ENCODE data around the gene TTC7B.
A peak's percentile ranks its signal among the peaks of the same experiment; 100 is the strongest.

TTC7B gene

GRCh38 chr14:90487031-90487430 lies 329.2 kb downstream of the TTC7B start:
- Histone ChIP-seq H3K36me3 (no peaks in the 10 kb centered on the region), H3K27me3 (no peaks in the 10 kb centered on the region), H3K4me3 (ENCODE audit: low read depth, low read length) (no peak overlapping the region), H3K4me1 (peaks cover 33% of the 10 kb centered on the region), H3K9me3 (no peaks in the 10 kb centered on the region; the same call in 1 of the 2 replicates)
- DNase-seq, result peak; percentile 82
- TF ChIP-seq, protein P1, sequence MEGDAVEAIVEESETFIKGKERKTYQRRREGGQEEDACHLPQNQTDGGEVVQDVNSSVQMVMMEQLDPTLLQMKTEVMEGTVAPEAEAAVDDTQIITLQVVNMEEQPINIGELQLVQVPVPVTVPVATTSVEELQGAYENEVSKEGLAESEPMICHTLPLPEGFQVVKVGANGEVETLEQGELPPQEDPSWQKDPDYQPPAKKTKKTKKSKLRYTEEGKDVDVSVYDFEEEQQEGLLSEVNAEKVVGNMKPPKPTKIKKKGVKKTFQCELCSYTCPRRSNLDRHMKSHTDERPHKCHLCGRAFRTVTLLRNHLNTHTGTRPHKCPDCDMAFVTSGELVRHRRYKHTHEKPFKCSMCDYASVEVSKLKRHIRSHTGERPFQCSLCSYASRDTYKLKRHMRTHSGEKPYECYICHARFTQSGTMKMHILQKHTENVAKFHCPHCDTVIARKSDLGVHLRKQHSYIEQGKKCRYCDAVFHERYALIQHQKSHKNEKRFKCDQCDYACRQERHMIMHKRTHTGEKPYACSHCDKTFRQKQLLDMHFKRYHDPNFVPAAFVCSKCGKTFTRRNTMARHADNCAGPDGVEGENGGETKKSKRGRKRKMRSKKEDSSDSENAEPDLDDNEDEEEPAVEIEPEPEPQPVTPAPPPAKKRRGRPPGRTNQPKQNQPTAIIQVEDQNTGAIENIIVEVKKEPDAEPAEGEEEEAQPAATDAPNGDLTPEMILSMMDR (IDR thresholded peaks at IDR 0.05; ENCODE audit: low read depth, low read length), result no peak

GRCh38 chr14:90484291-90484690 lies 331.9 kb downstream of the TTC7B start:
- H3K27me3 ChIP-seq, result no peaks in the 10 kb centered on the region
- no peak for DNase-seq
- H3K4me3 ChIP-seq (ENCODE audit: low read depth, low read length), result no peak overlapping the region
- peaks cover 12% of the 10 kb centered on the region for H3K4me1 ChIP-seq
- no peaks in the 10 kb centered on the region for H3K36me3 ChIP-seq
- TF ChIP-seq, protein P1 (IDR thresholded peaks at IDR 0.05; ENCODE audit: low read depth, low read length), result no peak
- H3K9me3 ChIP-seq, result no peaks in the 10 kb centered on the region

DNA sequence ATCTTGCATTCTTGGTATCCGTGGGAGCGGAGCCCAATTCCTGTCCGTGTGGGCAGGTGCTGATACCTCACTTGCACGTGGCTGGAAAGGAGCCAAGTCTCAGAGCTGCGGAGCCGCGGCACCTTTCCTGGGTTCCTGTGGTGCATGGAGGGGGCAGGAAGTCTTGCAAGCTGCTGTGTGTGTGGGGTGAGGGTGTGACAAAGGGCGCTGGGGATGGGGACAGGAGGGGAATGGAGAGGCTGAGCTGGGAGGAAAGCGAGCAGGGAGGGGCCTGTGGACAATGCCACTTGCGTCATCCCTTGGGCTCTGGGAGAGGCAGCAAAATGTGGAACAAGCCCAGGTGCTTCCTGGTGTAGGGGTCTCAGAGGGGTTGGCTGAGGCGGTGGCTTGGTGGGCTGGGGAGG lies 332.7 kb downstream of the TTC7B start:
- Histone ChIP-seq H3K36me3 (no peaks in the 10 kb centered on the region), H3K9me3 (no peaks in the 10 kb centered on the region), H3K4me3 (ENCODE audit: low read depth, low read length) (no peak overlapping the region), H3K27me3 (no peaks in the 10 kb centered on the region), H3K4me1 (peaks cover 12% of the 10 kb centered on the region)
- no peak for DNase-seq
- TF ChIP-seq, protein P1 (IDR thresholded peaks at IDR 0.05; ENCODE audit: low read depth, low read length), result no peak

DNA sequence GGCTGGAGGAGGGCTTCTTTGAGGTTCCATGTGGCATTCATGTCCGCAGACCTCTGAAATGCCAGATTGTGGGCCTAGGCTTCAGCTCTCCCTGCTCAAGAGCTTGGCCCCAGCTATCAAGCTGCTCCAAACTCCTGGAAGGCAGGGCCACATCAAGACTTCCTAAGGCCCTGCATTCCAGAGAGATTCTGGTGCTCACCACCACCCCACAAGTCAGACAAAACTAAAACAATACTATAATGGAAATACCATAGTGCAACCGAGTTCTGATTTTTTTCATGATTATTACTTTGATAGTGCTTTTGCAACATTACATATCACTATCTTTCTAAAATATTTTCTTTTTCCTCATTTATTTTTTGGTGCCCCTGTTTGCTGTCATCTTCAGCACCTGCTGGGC lies 333.1 kb downstream of the TTC7B start:
- Histone ChIP-seq H3K9me3 (no peaks in the 10 kb centered on the region), H3K27me3 (no peaks in the 10 kb centered on the region), H3K4me1 (peaks cover 12% of the 10 kb centered on the region), H3K36me3 (no peaks in the 10 kb centered on the region), H3K4me3 (ENCODE audit: low read depth, low read length) (no peak overlapping the region)
- DNase-seq, result no peak
- TF ChIP-seq, protein P1 (IDR thresholded peaks at IDR 0.05; ENCODE audit: low read depth, low read length), result no peak

DNA sequence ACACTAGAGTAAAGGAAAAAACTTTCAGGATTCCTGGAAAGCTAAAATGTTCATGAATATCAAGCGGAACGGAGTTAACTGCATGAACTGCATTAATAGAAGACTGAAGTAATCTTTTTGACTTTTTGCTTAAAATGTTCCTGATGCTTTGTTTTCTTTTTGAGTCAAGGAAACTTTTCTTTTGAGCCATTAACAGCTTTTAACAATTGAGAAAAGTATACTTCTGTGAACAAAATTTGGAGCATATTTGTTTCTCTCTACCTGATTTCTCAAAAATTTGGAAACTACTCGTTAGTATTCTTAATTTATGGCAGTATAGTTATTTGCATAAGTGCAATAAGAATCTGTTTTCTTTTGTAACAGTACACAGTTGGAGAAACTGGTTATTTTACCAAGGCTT lies 340.9 kb downstream of the TTC7B start:
- H3K4me3 ChIP-seq (ENCODE audit: low read depth, low read length), result no peak overlapping the region
- no peaks in the 10 kb centered on the region for H3K36me3 ChIP-seq
- H3K27me3 ChIP-seq, result no peaks in the 10 kb centered on the region
- TF ChIP-seq, protein P1 (IDR thresholded peaks at IDR 0.05; ENCODE audit: low read depth, low read length), result no peak
- no peaks in the 10 kb centered on the region for H3K4me1 ChIP-seq
- no peak for DNase-seq
- no peaks in the 10 kb centered on the region for H3K9me3 ChIP-seq

All from BE2C (cell line).